GM12878 (cell line): ENCODE results near the gene LCN12. TPM values are rescaled to one million over a fixed set of nuclear protein-coding genes. Genes with fewer than 3 reads are reported as not detected.

Experiments
- ATAC-seq: fragments of 200-7000 bp; cut with Tn5 transposase; 3 replicates; pipeline ENCODE4 v1.9.1; 2020; ENCODE audit warnings: mild to moderate bottlenecking, moderate library complexity
- BruUV-seq: library from RNA; stranded (reverse); fragments of 400-500 nt; replicated peaks from 2 replicates; lab custom pipeline; 2021; lab: Mats Ljungman, UMichigan
- CTCF ChIA-PET: fragments of 300-600 bp; sonication (Branson Sonifier 250); formaldehyde crosslinking; extraction: SDS; loops from one replicate; lab custom pipeline; 2021; ENCODE audit warnings: inconsistent platforms; lab: Yijun Ruan, JAX
- POLR2A ChIA-PET: fragments of 350-600 bp; formaldehyde crosslinking; extraction: SDS; loops from one replicate; lab custom pipeline; 2021; ENCODE audit warnings: inconsistent platforms; lab: Charles Lee
- RAD21 ChIA-PET: fragments of 300-600 bp; sonication (Branson Sonifier 250); formaldehyde crosslinking; loops from one replicate; lab custom pipeline; 2023; ENCODE audit warnings: antibody characterized with exemption; ENCODE audit not compliant: unreplicated experiment; lab: Charles Lee
- SMC1A ChIA-PET: fragments of 300-600 bp; sonication (Branson Sonifier 250); formaldehyde crosslinking; loops from one replicate; lab custom pipeline; 2023; ENCODE audit not compliant: unreplicated experiment, uncharacterized antibody; lab: Charles Lee
- DNase-seq: peaks from one replicate; pipeline ENCODE4 v3.0.0-alpha.2; 2011; ENCODE audit warnings: low read depth, low spot score
- FAIRE-seq: peaks from 3 replicates; lab custom pipeline; 2011; peaks lifted over from hg19 to GRCh38; lab: Jason Lieb, UNC
- H2AFZ ChIP-seq: 2 replicates; pipeline ENCODE4 v1.6.0; 2011; ENCODE audit warnings: low read depth, low read length, control low read depth; ENCODE audit not compliant: control insufficient read depth
- H3K27ac ChIP-seq: 2 replicates; pipeline ENCODE4 v1.5.1; 2011; ENCODE audit warnings: control low read depth; ENCODE audit not compliant: control insufficient read depth, insufficient read depth
- H3K27me3 ChIP-seq, 2 experiments: replicated peaks in 1 of 2; 2 replicates each; pipeline versions ENCODE4 v1.6.0 to v1.6.1; 2011; ENCODE audit warnings: low read length in 1 of 2; ENCODE audit not compliant: control insufficient read depth in 2 of 2, insufficient read depth in 2 of 2
- H3K36me3 ChIP-seq, 2 experiments: 2 replicates each; pipeline ENCODE4 v1.5.1; 2011; ENCODE audit warnings: low read length in 1 of 2; ENCODE audit not compliant: control insufficient read depth in 2 of 2, insufficient read depth in 2 of 2
- H3K4me1 ChIP-seq: 2 replicates; pipeline ENCODE4 v1.6.1; 2011; ENCODE audit warnings: mild to moderate bottlenecking, low read length, moderate library complexity, mixed read lengths; ENCODE audit not compliant: control insufficient read depth, insufficient read depth
- H3K4me2 ChIP-seq: 2 replicates; pipeline ENCODE4 v1.6.0; 2011; ENCODE audit warnings: control low read depth; ENCODE audit not compliant: control insufficient read depth, insufficient read depth
- H3K4me3 ChIP-seq: fragments of 200-600 bp; sonication (generic); 2 replicates; pipeline ENCODE4 v1.5.1; 2016
- H3K79me2 ChIP-seq: 2 replicates; pipeline ENCODE4 v1.6.0; 2011; ENCODE audit warnings: low read length; ENCODE audit not compliant: control insufficient read depth, insufficient read depth
- H3K9ac ChIP-seq: 2 replicates; pipeline ENCODE4 v1.8.0; 2011; ENCODE audit warnings: low read length, control low read depth, mixed read lengths; ENCODE audit not compliant: control insufficient read depth, insufficient read depth
- H3K9me3 ChIP-seq: replicated peaks from 3 replicates; pipeline ENCODE4 v1.5.1; 2011; ENCODE audit warnings: mild to moderate bottlenecking, low read length; ENCODE audit not compliant: control insufficient read depth, insufficient read depth
- H4K20me1 ChIP-seq: 2 replicates; pipeline ENCODE4 v1.6.0; 2011; ENCODE audit not compliant: control insufficient read depth, insufficient read depth
- BACH1 ChIP-seq: fragments of 450-650 bp; IDR thresholded peaks from 2 replicates; pipeline ENCODE4 v1.6.1; 2017; ENCODE audit warnings: mild to moderate bottlenecking, borderline replicate concordance
- CEBPB ChIP-seq, 2 experiments: fragments of 150-350 bp in 1 of 2; IDR thresholded peaks; 2 replicates each; pipeline ENCODE4 v1.6.1; 2012 to 2014; ENCODE audit warnings: low read depth in 2 of 2, low read length in 2 of 2, borderline replicate concordance in 1 of 2, inconsistent platforms in 1 of 2
- CHD1 ChIP-seq: IDR thresholded peaks from 2 replicates; pipeline ENCODE4 v1.6.1; 2012; ENCODE audit warnings: low read depth, low read length, improper control_type of control experiment
- NR2C2 ChIP-seq: IDR thresholded peaks from 2 replicates; pipeline ENCODE4 v1.6.1; 2011; ENCODE audit warnings: borderline replicate concordance, low read depth; ENCODE audit not compliant: control insufficient read depth, insufficient read length
- POLR2AphosphoS2 ChIP-seq: IDR thresholded peaks from 2 replicates; pipeline ENCODE4 v1.6.1; 2011; ENCODE audit warnings: low read depth, mild to moderate bottlenecking, low read length, improper control_type of control experiment, moderate library complexity
- ZNF622 ChIP-seq: fragments of 450-650 bp; IDR thresholded peaks from 2 replicates; pipeline ENCODE4 v1.6.1; 2017; ENCODE audit warnings: mild to moderate bottlenecking, inconsistent platforms
- WGBS: methylation state at CpG from one replicate; pipeline ENCODE4 v1.1.6; 2016; ENCODE audit warnings: low lambda C conversion rate; ENCODE audit not compliant: insufficient replicate concordance, insufficient coverage; ENCODE audit errors: missing lambda C conversion rate; 5-methylcytosine and 5-hydroxymethylcytosine counted together
- in situ Hi-C: fragments of 300-500 bp; cut with MboI; formaldehyde crosslinking; loops from 9 replicates; pipeline ENCODE4 v1.14.3; 2018; ENCODE audit warnings: mixed read lengths
- intact Hi-C: fragments of 100-400 bp; cut with micrococcal nuclease; formaldehyde crosslinking; loops from one replicate; pipeline ENCODE4 v1.14.2; 2022; ENCODE audit not compliant: unreplicated experiment
- polyA plus RNA-seq, 11 experiments: library from polyadenylated mRNA; depleted of rRNA in 4 of 11; unstranded in 6 of 11; stranded (reverse) in 5 of 11; fragments of >200 nt; fragmentation: Nextera tagmentation in 4 of 11; fragmentation: Illumina TruSeq in 1 of 11; extraction: Ambion mirVana in 4 of 11; extraction: Trizol in 1 of 11; gene quantifications; 1 replicate in 1 of 11; 2 replicates in 10 of 11; pipeline versions ENCODE4 v1.2.1 to v1.2.3, GENCODE V29; 2011 to 2016; ENCODE audit warnings: inconsistent platforms in 2 of 11, missing spikeins in 2 of 11, low read depth in 1 of 11
- total RNA-seq, 4 experiments: library from RNA; depleted of rRNA in 3 of 4; stranded (reverse); fragments of >200 nt in 3 of 4; fragmentation: Illumina TruSeq in 1 of 4; extraction: Trizol in 1 of 4; gene quantifications; 2 replicates each; pipeline versions ENCODE4 v1.2.1 to v1.2.3, GENCODE V29; 2013 to 2021
- TF ChIP-seq, protein P1 (sequence below): fragments of 450-650 bp; IDR thresholded peaks from 2 replicates; pipeline ENCODE4 v1.6.1; 2017; ENCODE audit warnings: mild to moderate bottlenecking
- TF ChIP-seq, protein P2 (sequence below): fragments of 450-650 bp; IDR thresholded peaks from 2 replicates; pipeline ENCODE4 v1.6.1; 2017; ENCODE audit warnings: mild to moderate bottlenecking, moderate library complexity
- TF ChIP-seq, protein P3 (sequence below): IDR thresholded peaks from 2 replicates; pipeline ENCODE4 v1.6.1; 2011; ENCODE audit warnings: borderline replicate concordance, low read depth, mild to moderate bottlenecking, moderate library complexity, mixed read lengths, low read length; ENCODE audit not compliant: insufficient read depth; ENCODE audit errors: extremely low read length

The LCN12 gene
- total and polyA plus RNA-seq, 10 of the 15 experiments (the other 5 are each of a cell fraction or from before 2014, with no cell fraction given): 0.06 to 0.64 (median 0.40) TPM; not detected in 3

DNA sequence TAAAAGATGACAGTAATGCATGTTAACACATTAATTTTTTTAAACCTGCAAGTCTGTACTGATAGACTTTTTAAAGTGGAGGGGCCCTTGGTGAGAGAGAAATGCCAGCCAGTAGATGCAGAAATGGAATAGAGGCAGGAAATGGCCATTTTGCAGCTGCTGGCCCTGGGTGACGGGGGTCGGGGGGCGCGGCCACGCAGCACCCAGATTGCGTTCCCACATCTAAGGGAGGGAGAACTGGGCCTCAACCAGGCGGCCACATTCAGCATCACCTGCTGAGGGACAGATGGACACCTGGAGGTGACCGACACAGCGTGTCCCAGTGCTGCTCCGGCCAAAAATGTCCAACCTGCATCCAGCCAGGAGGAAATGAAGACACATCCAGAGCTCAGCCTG lies 50.6 kb downstream of the LCN12 start:
- Histone ChIP-seq H3K27ac (no peak overlapping the region), H3K4me2 (no peak overlapping the region), H2AFZ (no peak overlapping the region), H4K20me1 (no peaks in the 10 kb centered on the region), H3K27me3 (0 out of 4 replicates have a peak, but pooled peaks cover 0 to 6% of the 10 kb centered on the region in 2 experiments), H3K4me3 (no peak overlapping the region), H3K79me2 (no peaks in the 10 kb centered on the region), H3K4me1 (peaks cover 21% of the 10 kb centered on the region), H3K9ac (no peak overlapping the region), H3K36me3 (no peaks in the 10 kb centered on the region), H3K9me3 (peaks cover 2% of the 10 kb centered on the region; the same call in 2 of the 3 replicates)
- FAIRE-seq (no peak), DNase-seq (no peak), ATAC-seq (no peak)
- TF ChIP-seq CEBPB (IDR thresholded peaks at IDR 0.05; ENCODE audit: borderline replicate concordance in 1 of 2, low read depth in 2 of 2, low read length in 2 of 2): no peak
- no peak for TF ChIP-seq CHD1
- TF ChIP-seq POLR2AphosphoS2: no peak
- TF ChIP-seq, protein P1, sequence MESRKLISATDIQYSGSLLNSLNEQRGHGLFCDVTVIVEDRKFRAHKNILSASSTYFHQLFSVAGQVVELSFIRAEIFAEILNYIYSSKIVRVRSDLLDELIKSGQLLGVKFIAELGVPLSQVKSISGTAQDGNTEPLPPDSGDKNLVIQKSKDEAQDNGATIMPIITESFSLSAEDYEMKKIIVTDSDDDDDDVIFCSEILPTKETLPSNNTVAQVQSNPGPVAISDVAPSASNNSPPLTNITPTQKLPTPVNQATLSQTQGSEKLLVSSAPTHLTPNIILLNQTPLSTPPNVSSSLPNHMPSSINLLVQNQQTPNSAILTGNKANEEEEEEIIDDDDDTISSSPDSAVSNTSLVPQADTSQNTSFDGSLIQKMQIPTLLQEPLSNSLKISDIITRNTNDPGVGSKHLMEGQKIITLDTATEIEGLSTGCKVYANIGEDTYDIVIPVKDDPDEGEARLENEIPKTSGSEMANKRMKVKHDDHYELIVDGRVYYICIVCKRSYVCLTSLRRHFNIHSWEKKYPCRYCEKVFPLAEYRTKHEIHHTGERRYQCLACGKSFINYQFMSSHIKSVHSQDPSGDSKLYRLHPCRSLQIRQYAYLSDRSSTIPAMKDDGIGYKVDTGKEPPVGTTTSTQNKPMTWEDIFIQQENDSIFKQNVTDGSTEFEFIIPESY: no peak
- TF ChIP-seq NR2C2: no peak
- TF ChIP-seq BACH1: no peak
- TF ChIP-seq, protein P2, sequence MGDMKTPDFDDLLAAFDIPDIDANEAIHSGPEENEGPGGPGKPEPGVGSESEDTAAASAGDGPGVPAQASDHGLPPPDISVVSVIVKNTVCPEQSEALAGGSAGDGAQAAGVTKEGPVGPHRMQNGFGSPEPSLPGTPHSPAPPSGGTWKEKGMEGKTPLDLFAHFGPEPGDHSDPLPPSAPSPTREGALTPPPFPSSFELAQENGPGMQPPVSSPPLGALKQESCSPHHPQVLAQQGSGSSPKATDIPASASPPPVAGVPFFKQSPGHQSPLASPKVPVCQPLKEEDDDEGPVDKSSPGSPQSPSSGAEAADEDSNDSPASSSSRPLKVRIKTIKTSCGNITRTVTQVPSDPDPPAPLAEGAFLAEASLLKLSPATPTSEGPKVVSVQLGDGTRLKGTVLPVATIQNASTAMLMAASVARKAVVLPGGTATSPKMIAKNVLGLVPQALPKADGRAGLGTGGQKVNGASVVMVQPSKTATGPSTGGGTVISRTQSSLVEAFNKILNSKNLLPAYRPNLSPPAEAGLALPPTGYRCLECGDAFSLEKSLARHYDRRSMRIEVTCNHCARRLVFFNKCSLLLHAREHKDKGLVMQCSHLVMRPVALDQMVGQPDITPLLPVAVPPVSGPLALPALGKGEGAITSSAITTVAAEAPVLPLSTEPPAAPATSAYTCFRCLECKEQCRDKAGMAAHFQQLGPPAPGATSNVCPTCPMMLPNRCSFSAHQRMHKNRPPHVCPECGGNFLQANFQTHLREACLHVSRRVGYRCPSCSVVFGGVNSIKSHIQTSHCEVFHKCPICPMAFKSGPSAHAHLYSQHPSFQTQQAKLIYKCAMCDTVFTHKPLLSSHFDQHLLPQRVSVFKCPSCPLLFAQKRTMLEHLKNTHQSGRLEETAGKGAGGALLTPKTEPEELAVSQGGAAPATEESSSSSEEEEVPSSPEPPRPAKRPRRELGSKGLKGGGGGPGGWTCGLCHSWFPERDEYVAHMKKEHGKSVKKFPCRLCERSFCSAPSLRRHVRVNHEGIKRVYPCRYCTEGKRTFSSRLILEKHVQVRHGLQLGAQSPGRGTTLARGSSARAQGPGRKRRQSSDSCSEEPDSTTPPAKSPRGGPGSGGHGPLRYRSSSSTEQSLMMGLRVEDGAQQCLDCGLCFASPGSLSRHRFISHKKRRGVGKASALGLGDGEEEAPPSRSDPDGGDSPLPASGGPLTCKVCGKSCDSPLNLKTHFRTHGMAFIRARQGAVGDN: no peak
- no peak for TF ChIP-seq ZNF622
- TF ChIP-seq, protein P3, sequence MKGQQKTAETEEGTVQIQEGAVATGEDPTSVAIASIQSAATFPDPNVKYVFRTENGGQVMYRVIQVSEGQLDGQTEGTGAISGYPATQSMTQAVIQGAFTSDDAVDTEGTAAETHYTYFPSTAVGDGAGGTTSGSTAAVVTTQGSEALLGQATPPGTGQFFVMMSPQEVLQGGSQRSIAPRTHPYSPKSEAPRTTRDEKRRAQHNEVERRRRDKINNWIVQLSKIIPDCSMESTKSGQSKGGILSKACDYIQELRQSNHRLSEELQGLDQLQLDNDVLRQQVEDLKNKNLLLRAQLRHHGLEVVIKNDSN: no peak
- in situ Hi-C loops: no loop called here
- ChIA-PET POLR2A (no interaction called here), SMC1A (interaction anchor here (0.6 kb wide), 1 partner anchor 192 kb away, joined by 3 read pairs; no protein-coding TSS in a partner anchor), RAD21 (interaction anchor here (3.6 kb wide), 1 partner anchor 32 kb away, joined by 16 read pairs; no protein-coding TSS in a partner anchor), CTCF (interaction anchor here (1.4 to 1.7 kb wide), 3 partner anchors 10 to 55 kb away, joined by 4 to 13 read pairs (median 6); partner anchors contain the start of gene PAXX)
- intact Hi-C loops: no loop called here
- no TSS peak for BruUV-seq
- 49% methylated on average over 10 of the region's 10 CpGs for WGBS
